ENCODE results near the gene PTPN4. TPM values are rescaled to one million over a fixed set of nuclear protein-coding genes. Genes with fewer than 3 reads are reported as not detected.
A peak's percentile ranks its signal among the peaks of the same experiment; 100 is the strongest.

The PTPN4 gene
- total and polyA plus RNA-seq, 2 donors (not counting 1 experiment from before 2014, with no cell fraction given) = 5.3 to 22.3 TPM

GRCh38 chr2:119721904-119722303 lies 37.8 kb upstream of the PTPN4 start:
- peaks cover 2% of the 10 kb centered on the region for H3K27me3 ChIP-seq (ENCODE audit: control insufficient read depth, insufficient read depth, low read length)

GRCh38 chr2:119723186-119723585 lies 36.5 kb upstream of the PTPN4 start:
- no peaks in the 10 kb centered on the region for H3K4me1 ChIP-seq (ENCODE audit: control insufficient read depth, extremely low read depth, insufficient read depth, low read length)
- no peak overlapping the region for H3K4me2 ChIP-seq (ENCODE audit: extremely low read depth, insufficient read depth, low read length)
- no peaks in the 10 kb centered on the region for H3K9me3 ChIP-seq (ENCODE audit: control insufficient read depth, insufficient read depth, low read depth, low read length)
- no peak overlapping the region for H3K4me3 ChIP-seq (replicated peaks in 1 of 4; ENCODE audit: control extremely low read depth in 1 of 4, insufficient read depth in 1 of 4, low read depth in 3 of 4, low read length in 4 of 4)
- DNase-seq (ENCODE audit: low read depth in 2 of 2) = peak in 1 of 2 donors; percentile 43
- no peaks in the 10 kb centered on the region for H4K20me1 ChIP-seq (ENCODE audit: control insufficient read depth, extremely low read depth, insufficient read depth, low read length)
- no peak overlapping the region for H3K9ac ChIP-seq (ENCODE audit: insufficient read depth, low read length)
- H3K36me3 ChIP-seq (ENCODE audit: control insufficient read depth, insufficient read depth, low read length) = no peaks in the 10 kb centered on the region
- H2AFZ ChIP-seq (ENCODE audit: low read length) = no peak overlapping the region
- no peak overlapping the region for H3K27ac ChIP-seq (ENCODE audit: insufficient read depth, low read length)
- no peak for TF ChIP-seq CTCF (conservative IDR thresholded peaks at IDR 0.05 in 1 of 2, IDR thresholded peaks at IDR 0.05 in 1 of 2; ENCODE audit: low read depth in 1 of 2, low read length in 2 of 2)
- TF ChIP-seq EZH2 (IDR thresholded peaks at IDR 0.05; ENCODE audit: low read length, missing control alignments) = no peak
- no peaks in the 10 kb centered on the region for H3K79me2 ChIP-seq (ENCODE audit: control insufficient read depth, insufficient read depth, low read length)
- peaks cover 2% of the 10 kb centered on the region for H3K27me3 ChIP-seq (ENCODE audit: control insufficient read depth, insufficient read depth, low read length)

More at GRCh38 chr2:119721904-119722303, 37.8 kb upstream of the PTPN4 start:
- TF ChIP-seq EZH2 (IDR thresholded peaks at IDR 0.05; ENCODE audit: low read length, missing control alignments) (no peak), CTCF (conservative IDR thresholded peaks at IDR 0.05 in 1 of 2, IDR thresholded peaks at IDR 0.05 in 1 of 2; ENCODE audit: low read depth in 1 of 2, low read length in 2 of 2) (no peak)
- Histone ChIP-seq H3K4me2 (ENCODE audit: extremely low read depth, insufficient read depth, low read length) (no peak overlapping the region), H3K9ac (ENCODE audit: insufficient read depth, low read length) (no peak overlapping the region), H3K9me3 (ENCODE audit: control insufficient read depth, insufficient read depth, low read depth, low read length) (no peaks in the 10 kb centered on the region), H4K20me1 (ENCODE audit: control insufficient read depth, extremely low read depth, insufficient read depth, low read length) (no peaks in the 10 kb centered on the region), H3K4me1 (ENCODE audit: control insufficient read depth, extremely low read depth, insufficient read depth, low read length) (no peaks in the 10 kb centered on the region), H3K36me3 (ENCODE audit: control insufficient read depth, insufficient read depth, low read length) (no peaks in the 10 kb centered on the region), H2AFZ (ENCODE audit: low read length) (no peak overlapping the region), H3K27ac (ENCODE audit: insufficient read depth, low read length) (no peak overlapping the region), H3K79me2 (ENCODE audit: control insufficient read depth, insufficient read depth, low read length) (no peaks in the 10 kb centered on the region), H3K4me3 (replicated peaks in 1 of 4; ENCODE audit: control extremely low read depth in 1 of 4, insufficient read depth in 1 of 4, low read depth in 3 of 4, low read length in 4 of 4) (no peak overlapping the region)
- no peak for DNase-seq (ENCODE audit: low read depth in 2 of 2)

GRCh38 chr2:119723784-119724467 lies 35.8 kb upstream of the PTPN4 start:
- DNase-seq (ENCODE audit: low read depth in 2 of 2) = peak; percentile 9 to 68
- H3K36me3 ChIP-seq (ENCODE audit: control insufficient read depth, insufficient read depth, low read length) = no peaks in the 10 kb centered on the region
- no peak overlapping the region for H3K27ac ChIP-seq (ENCODE audit: insufficient read depth, low read length)
- H3K4me2 ChIP-seq (ENCODE audit: extremely low read depth, insufficient read depth, low read length) = no peak overlapping the region
- no peak overlapping the region for H3K4me3 ChIP-seq (replicated peaks in 1 of 4; ENCODE audit: control extremely low read depth in 1 of 4, insufficient read depth in 1 of 4, low read depth in 3 of 4, low read length in 4 of 4)
- H3K9me3 ChIP-seq (ENCODE audit: control insufficient read depth, insufficient read depth, low read depth, low read length) = no peaks in the 10 kb centered on the region
- H4K20me1 ChIP-seq (ENCODE audit: control insufficient read depth, extremely low read depth, insufficient read depth, low read length) = no peaks in the 10 kb centered on the region
- no peaks in the 10 kb centered on the region for H3K4me1 ChIP-seq (ENCODE audit: control insufficient read depth, extremely low read depth, insufficient read depth, low read length)
- H3K79me2 ChIP-seq (ENCODE audit: control insufficient read depth, insufficient read depth, low read length) = no peaks in the 10 kb centered on the region
- no peak overlapping the region for H3K9ac ChIP-seq (ENCODE audit: insufficient read depth, low read length)
- no peak overlapping the region for H2AFZ ChIP-seq (ENCODE audit: low read length)
- TF ChIP-seq CTCF (conservative IDR thresholded peaks at IDR 0.05 in 1 of 2, IDR thresholded peaks at IDR 0.05 in 1 of 2; ENCODE audit: low read depth in 1 of 2, low read length in 2 of 2) (no peak), EZH2 (IDR thresholded peaks at IDR 0.05; ENCODE audit: low read length, missing control alignments) (no peak)
- H3K27me3 ChIP-seq (ENCODE audit: control insufficient read depth, insufficient read depth, low read length) = peaks cover under 1% of the 10 kb centered on the region
